G401 (cell line): ENCODE results near the gene TPPP2. TPM values are rescaled to one million over a fixed set of nuclear protein-coding genes. Genes with fewer than 3 reads are reported as not detected.
A peak's percentile ranks its signal among the peaks of the same experiment; 100 is the strongest.

ENCODE experiments used
- DNase-seq: peaks from one replicate; pipeline ENCODE4 v3.0.0-alpha.2; 2015; ENCODE audit warnings: low spot score
- in situ Hi-C: cut with HindIII; loops from 2 replicates; pipeline ENCODE4 v1.10.0; 2016; ENCODE audit warnings: low sequenced_read_pairs, mixed read lengths
- total RNA-seq: library from RNA; depleted of rRNA; stranded (reverse); fragments of >200 nt; shearing (Covaris generic); gene quantifications from 2 replicates; pipeline ENCODE4 v1.2.3, GENCODE V29; 2014

Gene TPPP2
- total RNA-seq, 1 experiment from 2014 or later: not detected

GRCh38 chr14:21054123-21054767, 24.2 kb downstream of the TPPP2 start:
- in situ Hi-C loops: no loop called here
- no peak for DNase-seq

GRCh38 chr14:21054768-21055145, 24.7 kb downstream of the TPPP2 start:
- DNase-seq: no peak
- in situ Hi-C loops: no loop called here

- no peak for DNase-seq
- in situ Hi-C loops: no loop called here
Measured at GRCh38 chr14:21055432-21056117, 25.6 kb downstream of the TPPP2 start.

- in situ Hi-C loops: no loop called here
Measured at GRCh38 chr14:21056520-21057163, 26.6 kb downstream of the TPPP2 start.

DNA sequence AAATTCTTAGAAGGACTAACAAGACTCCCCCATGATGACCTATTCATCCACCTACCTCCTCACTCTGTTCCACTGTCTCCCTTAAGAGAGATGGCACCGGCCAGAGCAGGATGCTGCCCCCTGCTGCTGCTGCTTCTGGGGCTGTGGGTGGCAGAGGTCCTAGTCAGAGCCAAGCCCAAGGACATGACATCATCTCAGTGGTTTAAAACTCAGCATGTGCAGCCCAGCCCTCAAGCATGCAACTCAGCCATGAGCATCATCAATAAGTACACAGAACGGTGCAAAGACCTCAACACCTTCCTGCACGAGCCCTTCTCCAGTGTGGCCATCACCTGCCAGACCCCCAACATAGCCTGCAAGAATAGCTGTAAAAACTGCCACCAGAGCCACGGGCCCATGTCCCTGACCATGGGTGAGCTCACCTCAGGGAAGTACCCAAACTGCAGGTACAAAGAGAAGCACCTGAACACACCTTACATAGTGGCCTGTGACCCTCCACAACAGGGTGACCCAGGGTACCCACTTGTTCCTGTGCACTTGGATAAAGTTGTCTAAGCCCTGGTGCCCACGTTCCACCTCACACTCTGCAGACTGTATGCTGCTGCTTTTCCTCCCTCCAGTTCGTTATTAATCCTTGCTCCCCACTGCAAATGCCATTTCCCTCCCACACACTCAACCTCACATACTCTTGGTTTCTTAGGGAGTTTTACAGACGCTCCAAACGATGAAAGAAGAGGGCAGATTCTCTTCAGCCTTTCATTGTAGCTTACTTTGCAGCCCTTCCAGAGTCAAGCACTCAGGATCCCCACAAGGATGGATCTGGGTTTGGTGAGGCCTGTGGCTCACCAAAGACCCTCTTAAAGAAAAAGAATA, 28.0 kb downstream of the TPPP2 start, which contains the start of gene RNASE8:
Gene RNASE8 (plus strand): TSS at position 20 of the 873 bp plus-strand sequence. CDS start 71 bp downstream, at position 91.
- in situ Hi-C loops: no loop called here
- no peak for DNase-seq

More at GRCh38 chr14:21056520-21057163, 26.6 kb downstream of the TPPP2 start:
- no peak for DNase-seq

GRCh38 chr14:21058903-21059302, 28.9 kb downstream of the TPPP2 start:
- in situ Hi-C loops: no loop called here
- DNase-seq: no peak

DNA sequence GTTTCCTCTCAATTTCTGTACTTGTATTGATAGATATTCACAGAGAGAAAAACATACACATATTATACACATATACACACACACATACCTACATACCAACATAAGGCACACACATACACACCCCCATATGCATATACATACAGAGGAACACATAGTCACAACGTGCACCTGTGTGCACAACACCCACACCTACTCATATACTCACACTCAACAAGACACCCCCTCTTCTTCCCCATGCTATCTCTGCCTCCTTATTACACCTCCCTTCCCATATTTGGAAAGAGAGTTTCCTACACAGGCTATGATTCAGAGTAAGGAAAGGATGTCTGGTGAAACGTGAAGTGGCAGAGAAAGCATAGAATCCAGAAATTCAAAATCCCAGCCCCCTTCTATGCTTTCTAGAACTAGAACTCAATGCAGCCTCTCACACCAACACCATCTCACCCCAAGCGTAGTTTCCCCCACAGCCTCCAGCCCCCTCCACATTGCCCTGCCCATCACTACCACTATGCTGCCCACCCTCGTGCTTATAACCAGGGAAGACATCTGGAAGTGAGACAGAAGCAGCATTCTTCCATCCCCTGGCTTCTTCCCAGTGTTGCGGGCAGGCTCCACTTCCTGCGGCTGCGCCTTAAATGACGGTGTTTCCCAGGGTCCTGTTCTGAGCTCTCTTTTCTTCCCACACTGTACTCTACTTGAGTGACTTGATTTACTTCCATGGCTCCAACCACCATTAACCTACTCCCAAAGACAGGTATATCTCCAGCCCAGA, 30.0 kb downstream of the TPPP2 start:
- in situ Hi-C loops: no loop called here
- DNase-seq: no peak

DNA sequence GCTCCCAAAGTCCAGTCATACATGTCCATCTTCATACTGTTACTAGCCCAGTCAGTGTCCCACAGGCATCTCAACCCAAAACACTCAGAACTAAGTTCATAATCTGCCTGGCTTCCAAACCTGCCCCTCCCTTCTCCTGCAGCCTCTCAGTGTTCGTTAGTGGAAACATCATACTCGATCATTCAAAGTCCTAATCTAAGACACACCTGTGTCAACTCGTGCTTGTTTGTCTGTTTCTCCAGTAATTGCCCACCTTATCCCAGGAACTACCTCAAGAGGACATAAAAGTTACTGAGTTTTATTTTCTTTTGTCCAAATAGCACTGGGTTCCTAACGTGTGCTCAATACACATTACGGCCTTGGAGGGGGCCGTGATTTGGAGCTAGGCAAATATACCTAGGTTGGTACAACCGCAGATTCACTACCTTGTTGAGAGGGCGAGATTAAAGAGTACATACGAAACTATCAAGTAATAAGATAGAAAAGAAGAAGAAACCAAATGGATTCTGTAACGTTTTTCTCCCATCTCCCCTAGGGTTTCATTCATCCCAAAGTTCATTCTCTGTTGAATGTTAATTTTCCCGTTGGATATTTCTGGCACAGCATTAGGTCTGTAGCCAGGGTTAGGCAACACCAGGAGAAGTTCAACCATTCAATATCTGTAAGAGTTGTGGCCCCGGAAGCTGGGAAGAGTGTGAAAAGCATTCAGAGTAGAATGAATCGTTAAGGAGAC, 30.8 kb downstream of the TPPP2 start:
- in situ Hi-C loops: no loop called here
- no peak for DNase-seq

- in situ Hi-C loops: no loop called here
- no peak for DNase-seq
Measured at GRCh38 chr14:21061347-21061668, 31.3 kb downstream of the TPPP2 start.

DNA sequence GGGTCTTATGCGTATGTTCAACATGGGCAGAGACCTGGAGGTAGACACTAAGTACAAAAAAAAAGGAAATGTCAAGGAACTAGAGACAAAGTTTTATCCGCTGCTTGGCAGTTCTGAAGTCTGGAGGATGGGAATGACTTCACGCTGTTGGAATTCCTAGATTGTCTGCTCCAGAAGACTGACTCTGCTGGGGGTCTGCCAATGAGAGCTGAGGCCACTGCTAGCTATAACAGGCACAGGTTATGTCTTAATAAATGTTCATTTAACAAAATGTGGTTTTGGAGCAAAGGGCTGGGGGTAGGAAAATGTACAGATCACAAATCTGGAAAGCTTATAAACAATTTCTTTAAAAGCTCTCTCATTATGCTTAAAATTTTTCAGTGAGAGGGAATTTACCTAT, 33.5 kb downstream of the TPPP2 start:
- no peak for DNase-seq
- in situ Hi-C loops: no loop called here

- DNase-seq: peak; percentile 27
- in situ Hi-C loops: no loop called here
Measured at GRCh38 chr14:21066882-21067502, 37.0 kb downstream of the TPPP2 start.

GRCh38 chr14:21068521-21069387, 38.7 kb downstream of the TPPP2 start:
- DNase-seq: peak; percentile 83
- in situ Hi-C loops: no loop called here

GRCh38 chr14:21069388-21070082, 39.5 kb downstream of the TPPP2 start:
- in situ Hi-C loops: no loop called here
- DNase-seq: peak; percentile 62

GRCh38 chr14:21070083-21070609, 40.1 kb downstream of the TPPP2 start, which contains the start of gene ARHGEF40:
TSS of gene ARHGEF40 (plus strand) at chr14:21070304. CDS start at chr14:21070397, 93 bp downstream.
- peak; percentile 79 for DNase-seq
- in situ Hi-C loops: no loop called here

DNA sequence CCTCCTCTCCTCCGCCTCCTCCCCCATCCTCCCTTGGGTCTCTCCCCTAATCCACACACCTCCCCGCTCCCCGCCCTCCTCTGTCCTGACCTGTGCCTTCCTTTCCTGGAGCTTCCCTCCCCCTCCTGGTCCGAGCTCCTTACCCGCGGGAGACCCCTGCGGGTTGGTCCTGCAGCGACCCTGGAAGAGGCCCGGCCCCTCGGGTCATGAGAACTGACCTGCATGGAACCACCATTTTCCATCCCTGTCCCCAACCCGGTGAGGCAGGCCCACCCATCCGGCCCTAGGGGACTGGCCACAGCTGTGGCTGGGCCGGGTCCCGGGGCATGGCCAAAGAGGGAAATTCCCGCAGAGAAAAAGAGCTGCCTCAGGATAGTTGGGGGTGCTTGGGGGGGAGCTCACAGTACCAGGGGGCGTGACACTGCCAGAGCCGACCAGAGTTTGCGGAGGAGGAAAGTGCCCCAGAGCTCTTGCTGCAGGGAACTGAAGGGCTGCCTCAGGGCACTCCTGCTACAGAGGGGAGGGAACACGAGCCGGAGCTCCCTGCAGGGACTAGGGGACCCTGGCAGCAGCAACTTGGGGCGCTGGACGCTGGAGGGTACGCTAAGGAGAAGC, 40.7 kb downstream of the TPPP2 start:
- peak; percentile 51 for DNase-seq
- in situ Hi-C loops: no loop called here
